GM21367 (cell line): ENCODE results near the gene PRR7.

Experiments
- ATAC-seq: cut with Tn5 transposase; IDR thresholded peaks from one replicate; pipeline ENCODE4 v1.9.1; 2021; ENCODE audit not compliant: unreplicated experiment

Gene PRR7

GRCh38 chr5:177421062-177421798 is 25.4 kb upstream of the PRR7 start:
- ATAC-seq: no peak

DNA sequence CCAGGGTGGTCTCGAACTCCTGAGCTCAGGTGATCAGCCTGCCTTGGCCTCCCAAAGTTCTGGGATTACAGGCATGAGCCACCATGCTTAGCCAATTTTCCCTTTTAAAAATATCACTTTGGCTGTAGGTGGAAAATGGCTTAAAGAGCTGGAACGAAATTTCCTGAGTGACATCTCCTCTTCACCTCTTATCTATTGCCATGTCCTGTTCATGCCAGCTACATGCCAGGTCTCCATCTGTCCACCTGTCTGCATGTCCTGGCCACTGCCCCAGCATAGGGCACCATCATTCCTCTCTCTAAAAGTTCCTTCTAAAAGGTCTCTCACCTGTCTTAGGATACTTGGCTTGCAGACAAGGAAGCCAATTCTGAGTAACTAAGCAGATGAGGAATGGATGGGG is 22.9 kb upstream of the PRR7 start:
- ATAC-seq: no peak

GRCh38 chr5:177425196-177425800 is 21.3 kb upstream of the PRR7 start:
- ATAC-seq: no peak

DNA sequence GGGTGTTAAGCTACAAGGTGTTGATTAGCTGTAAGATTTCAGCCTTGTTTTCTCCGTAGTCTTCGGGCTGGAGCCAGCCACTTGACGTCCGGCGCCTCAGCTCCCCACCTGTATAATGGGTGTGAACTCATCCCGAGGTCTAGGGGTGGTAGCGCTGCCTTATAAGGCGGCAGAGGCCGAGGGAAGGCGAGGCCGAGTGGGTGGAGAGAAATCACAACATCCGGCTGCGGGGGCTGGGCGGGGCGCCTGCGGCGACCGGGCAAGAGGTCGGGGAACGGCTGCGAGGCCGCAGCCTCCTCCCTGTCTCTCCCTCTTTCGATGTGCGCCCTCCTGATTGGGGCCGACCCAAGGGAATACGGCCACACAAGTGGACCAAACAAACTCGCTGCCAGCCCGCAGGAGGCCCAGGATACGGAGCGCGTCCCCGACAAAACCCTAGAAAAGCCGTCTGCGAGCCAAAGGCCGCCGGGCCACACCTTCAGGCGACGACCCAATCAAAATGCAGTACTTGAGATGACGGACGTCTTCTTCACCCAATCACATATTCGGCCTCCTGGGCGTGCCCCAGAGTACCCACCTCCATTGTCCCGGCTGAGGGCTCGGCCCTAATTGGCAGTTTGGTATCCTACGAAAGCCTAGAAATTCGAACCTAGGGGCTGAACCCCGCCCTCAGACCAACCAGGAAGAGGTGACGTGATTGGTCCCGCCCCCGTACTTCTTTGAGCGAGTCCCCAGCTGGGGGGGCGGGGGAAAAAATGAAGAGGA is 20.6 kb upstream of the PRR7 start:
- peak; percentile 66 for ATAC-seq

DNA sequence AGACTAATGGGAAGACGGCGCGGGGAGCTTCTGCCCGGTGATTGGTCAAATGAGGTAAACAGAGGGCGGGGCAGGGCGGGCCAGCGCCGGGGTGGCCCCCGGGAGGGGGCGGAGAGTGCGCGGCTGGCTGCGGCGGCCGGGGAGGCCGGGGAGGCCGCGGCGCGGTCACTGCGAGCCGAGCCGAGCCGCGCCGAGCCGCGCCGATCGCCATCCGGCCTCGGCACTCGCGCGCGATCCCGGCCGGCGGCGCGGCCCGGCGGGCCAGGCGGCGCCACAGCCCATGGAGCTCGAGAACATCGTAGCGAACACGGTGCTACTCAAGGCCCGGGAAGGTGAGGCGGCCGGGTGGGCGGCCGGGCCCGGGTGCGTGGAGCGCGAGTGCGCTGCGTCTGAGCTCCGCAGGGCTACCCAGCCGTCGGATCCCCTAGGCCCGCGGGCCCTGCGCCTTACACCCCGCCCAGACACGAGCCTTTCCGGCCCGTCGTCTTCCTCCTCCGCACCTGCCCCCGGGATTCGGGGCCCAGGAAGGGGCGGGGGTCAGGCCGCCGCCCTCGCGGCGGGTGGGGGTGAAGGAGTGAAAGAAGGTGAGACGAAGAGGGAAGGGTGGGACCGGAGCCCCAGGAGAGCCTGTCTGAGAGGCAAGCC is 19.9 kb upstream of the PRR7 start, which contains the start of gene GRK6:
Gene GRK6 (plus strand): TSS at position 111 of the 645 bp plus-strand sequence. CDS start 170 bp downstream, at position 281.
- ATAC-seq: peak; percentile 1

GRCh38 chr5:177427211-177427822 is 19.3 kb upstream of the PRR7 start:
- ATAC-seq: no peak

- no peak for ATAC-seq
Measured at GRCh38 chr5:177427919-177428573, 18.6 kb upstream of the PRR7 start.

DNA sequence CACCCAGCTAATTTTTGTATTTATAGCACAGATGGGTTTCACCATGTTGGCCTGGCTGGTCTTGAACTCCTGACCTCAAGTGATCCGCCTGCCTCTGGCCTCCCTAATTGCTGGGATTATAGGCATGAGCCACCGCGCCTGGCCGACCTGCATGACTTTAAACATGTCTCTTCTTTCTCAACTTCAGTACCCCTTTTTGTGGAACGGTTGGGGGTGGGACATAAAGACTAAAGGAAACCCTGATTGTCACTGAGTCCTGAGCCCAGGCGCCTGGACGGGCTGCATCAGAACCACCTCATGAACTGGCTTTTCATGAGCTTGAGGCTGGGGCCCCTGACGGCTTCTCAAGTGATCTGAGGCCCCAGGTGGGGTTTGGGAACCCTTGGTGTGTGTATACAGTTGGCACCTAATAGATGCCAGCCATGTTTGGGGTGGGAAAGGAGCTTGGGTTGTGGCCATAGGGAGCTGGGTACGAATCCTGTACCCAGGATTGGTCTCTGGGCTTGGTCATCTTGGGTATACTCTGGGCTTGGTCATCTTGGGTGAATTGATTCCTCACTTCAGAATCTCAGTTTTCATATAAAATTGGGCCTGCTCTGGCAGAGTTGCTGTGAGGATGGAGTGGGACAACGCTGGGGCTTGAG is 17.9 kb upstream of the PRR7 start:
- ATAC-seq: no peak

DNA sequence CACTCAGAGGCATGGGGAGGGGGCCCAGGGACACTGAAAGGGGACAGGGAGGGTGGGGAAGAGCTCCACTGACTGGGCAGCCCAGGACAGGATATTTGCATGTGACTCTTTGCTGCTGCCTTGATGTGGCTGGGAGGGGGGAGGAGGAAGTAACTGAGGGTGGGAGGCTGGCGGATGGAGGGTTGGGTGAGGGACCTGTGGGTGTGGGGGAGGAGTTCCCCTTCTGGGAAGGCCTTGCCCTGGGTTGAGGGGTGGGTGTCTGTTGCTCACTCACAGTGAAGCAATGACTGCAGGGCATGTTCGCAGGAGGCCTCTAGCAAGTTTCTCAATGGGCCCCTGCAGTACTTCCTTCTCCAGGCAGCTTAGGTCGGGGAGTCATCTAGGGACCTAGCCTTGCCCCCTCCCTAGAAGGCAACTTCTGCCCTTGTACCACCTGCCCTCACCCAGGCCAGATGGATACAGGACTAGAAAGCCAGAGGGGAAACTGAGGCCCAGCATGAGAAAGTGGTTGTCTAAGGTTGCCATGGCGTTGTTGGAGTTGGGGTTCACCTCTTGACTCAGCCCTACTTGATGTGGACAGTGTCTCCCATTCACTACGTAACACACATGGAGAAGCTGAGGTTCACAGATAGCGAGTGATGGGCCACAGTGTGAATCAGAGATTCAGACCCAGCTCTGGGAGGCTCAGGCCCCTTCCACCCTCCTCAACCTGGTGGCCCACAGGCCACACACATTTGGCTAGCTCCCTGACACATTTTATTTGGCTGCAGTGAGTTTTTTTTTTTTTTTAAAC is 17.2 kb upstream of the PRR7 start:
- no peak for ATAC-seq

- no peak for ATAC-seq
Measured at GRCh38 chr5:177430140-177430951, 16.3 kb upstream of the PRR7 start.

DNA sequence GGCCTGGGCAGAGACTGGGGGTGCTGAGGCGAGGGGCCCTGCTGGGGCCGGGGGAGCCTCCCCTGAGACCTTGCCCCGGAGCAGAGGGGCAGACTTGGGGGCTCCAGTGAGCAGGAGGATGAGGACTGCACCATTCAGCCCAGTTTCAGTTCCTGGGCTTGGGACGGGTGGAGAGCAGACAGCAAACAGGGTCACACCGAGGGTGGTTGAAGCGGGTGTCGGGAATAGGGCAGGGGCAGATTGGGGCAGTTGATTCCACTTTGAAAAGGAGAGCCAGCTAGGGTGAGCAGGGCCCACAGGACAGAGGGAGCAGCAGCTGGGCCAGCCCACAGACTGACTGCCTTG is 15.7 kb upstream of the PRR7 start:
- ATAC-seq: no peak

DNA sequence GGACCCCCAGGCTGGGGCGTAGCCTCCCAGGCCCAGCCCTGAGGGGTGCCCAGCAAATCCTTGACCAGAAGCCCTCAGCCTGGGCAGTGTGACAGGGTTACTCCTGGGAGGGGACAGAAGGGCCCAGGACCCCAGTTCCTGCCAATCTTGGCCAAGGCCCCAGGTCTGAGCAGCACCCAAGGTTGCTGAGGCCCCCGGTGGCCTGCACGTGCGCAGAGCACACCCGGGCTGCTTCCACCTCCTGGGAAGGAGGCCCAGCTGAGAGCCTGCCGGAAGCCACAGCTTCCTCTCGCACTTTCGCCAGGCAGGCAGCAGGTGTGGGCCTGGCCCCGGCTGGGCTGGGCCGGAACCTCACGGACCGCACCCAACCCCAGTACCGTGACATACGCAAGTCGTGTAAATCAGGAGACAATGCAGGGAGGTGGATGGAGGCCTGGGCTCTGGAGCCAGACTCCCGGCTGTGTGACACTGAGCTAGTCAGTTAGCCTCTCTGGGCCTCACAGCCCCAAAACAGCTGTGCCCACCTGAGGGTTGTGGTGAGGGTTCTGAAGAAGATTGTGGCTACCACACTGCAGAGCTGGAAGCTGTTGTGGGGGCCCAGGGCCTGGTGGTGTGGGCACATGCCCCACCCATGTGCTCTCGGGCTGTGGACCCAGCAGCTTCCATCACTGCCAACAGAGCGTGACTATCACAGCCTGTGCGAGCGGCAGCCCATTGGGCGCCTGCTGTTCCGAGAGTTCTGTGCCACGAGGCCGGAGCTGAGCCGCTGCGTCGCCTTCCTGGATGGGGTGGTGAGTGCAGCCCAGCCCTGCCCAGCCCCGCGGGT is 15.1 kb upstream of the PRR7 start:
- ATAC-seq: peak; percentile 31

DNA sequence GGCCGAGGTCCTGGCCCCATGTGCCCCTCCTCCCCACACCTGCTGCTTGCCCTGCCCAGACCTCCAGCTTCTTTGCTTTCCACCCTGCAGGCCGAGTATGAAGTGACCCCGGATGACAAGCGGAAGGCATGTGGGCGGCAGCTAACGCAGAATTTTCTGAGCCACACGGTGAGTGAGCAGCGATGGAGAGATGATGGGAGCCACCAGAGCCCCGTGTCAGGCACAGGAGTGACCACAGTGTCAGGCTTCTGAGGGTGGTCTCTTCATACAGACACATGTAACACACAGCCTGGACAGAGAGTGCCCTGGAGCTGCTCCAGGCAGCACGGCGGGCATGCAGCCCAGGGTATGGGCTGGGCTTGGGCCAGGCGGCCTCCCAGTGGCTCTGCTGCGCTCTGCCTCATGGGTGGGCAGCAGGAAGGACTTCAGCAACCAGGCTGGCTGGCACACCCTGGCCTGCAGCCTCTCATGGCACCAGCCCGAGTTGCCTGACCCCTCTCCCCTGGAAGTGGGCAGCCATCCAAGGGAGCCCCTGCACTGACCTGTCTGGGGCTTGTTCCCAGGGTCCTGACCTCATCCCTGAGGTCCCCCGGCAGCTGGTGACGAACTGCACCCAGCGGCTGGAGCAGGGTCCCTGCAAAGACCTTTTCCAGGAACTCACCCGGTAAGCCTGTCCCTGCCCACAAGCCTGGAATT is 14.3 kb upstream of the PRR7 start:
- ATAC-seq: no peak

- no peak for ATAC-seq
Measured at GRCh38 chr5:177432839-177433657, 13.6 kb upstream of the PRR7 start.

- ATAC-seq: no peak
Measured at GRCh38 chr5:177433658-177434217, 12.9 kb upstream of the PRR7 start.

DNA sequence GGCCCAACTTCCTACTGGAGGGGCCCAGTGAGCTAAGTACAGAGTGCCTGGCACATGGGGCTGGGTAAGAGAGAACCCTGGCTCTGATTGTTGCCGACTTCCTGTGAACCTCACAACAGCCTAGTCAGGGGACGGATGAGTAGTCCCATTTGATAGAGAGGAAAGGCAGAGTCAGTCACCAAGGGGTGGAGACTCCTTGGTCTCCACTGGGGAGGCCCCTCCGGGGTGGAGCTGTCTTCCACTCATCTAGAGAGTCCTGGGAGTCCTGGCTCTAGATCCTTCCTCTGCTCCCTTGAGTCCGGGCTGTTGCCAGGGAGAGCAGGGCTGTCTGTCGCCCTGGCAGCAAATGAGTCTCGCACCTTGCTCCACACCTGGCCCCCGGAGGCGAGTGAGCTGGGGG is 12.2 kb upstream of the PRR7 start:
- no peak for ATAC-seq
